HG02642 (cell line): ENCODE data around the gene ABHD1.
"Not testable (repeated sequence)": the region's sequence is repeated elsewhere in the genome, so short reads cannot be mapped to it uniquely, and the experiment has no call there.

Source experiments
- ATAC-seq: cut with Tn5 transposase; IDR thresholded peaks from one replicate; pipeline ENCODE4 v1.9.1; 2021; ENCODE audit warnings: mild to moderate bottlenecking; ENCODE audit not compliant: unreplicated experiment, poor library complexity

Gene ABHD1

GRCh38 chr2:27123302-27124150, at the start of gene ABHD1:
Gene ABHD1 (plus strand): TSS chr2:27123815. CDS start chr2:27123949, 134 bp downstream.
- no peak for ATAC-seq

GRCh38 chr2:27074738-27075565, 48.7 kb upstream of the ABHD1 start:
- ATAC-seq, result no peak

DNA sequence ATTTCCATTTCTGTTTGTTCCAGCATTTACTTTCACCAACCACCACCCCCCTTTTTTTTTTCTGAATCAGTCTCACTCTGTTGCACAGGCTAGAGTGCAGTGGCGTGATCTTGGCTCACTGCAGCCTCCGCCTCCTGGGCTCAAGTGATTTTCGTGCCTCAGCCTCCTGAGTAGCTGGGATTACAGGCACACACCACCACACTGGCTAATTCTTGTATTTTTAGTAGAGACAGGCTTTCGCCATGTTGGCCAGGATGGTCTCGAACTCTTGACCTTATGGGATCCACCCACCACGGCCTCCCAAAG, 48.1 kb upstream of the ABHD1 start:
- not testable (repeated sequence) for ATAC-seq

- ATAC-seq, result no peak
These were observed 47.3 kb upstream of the ABHD1 start for GRCh38 chr2:27076323-27076722.

DNA sequence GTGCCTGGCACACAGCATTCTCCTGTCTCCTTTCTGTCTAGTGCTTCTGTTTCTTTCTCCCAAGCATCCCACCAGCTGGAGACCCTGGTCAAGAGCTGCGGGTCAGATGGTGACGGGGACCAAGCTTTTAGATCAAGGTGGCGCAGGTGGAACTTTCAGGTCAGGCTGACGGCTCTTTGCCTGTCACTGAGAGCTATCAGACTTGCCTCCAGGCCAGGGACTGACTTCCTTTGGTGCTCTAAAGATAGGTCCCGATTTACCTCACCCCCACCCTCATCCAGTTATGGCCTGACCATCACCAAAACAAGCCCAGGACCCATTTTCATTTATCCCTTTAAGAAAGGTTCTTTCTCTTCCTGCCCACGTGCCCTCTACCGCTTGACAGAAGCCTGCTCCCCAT, 46.4 kb upstream of the ABHD1 start:
- no peak for ATAC-seq

GRCh38 chr2:27078267-27079194, 45.1 kb upstream of the ABHD1 start, which contains the start of gene EMILIN1:
Gene EMILIN1 (plus strand): TSS chr2:27078615. CDS start chr2:27079066, 451 bp downstream.
- ATAC-seq, result no peak

- no peak for ATAC-seq
These were observed 44.1 kb upstream of the ABHD1 start for GRCh38 chr2:27079233-27080139.

DNA sequence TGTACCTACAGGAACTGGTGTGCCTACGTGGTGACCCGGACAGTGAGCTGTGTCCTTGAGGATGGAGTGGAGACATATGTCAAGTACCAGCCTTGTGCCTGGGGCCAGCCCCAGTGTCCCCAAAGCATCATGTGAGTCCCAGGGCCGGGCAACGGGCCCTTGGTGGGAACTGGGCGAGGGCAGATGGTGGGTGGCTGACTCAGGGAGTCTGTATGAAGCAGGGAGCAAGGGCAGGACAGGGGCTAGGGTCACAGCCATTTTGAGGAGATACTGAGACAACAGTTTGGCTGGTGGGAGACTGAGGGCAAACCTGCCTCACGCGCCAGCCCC, 43.5 kb upstream of the ABHD1 start:
- ATAC-seq, result no peak

DNA sequence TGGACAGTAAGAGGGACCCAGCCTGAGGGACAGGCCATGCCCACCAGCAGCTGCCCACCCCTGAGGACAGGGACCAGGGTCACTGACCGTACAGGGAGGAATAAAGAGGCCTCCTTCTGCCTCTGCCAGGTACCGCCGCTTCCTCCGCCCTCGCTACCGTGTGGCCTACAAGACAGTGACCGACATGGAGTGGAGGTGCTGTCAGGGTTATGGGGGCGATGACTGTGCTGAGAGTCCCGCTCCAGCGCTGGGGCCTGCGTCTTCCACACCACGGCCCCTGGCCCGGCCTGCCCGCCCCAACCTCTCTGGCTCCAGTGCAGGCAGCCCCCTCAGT, 43.0 kb upstream of the ABHD1 start:
- no peak for ATAC-seq

- no peak for ATAC-seq
These were observed 41.4 kb upstream of the ABHD1 start for GRCh38 chr2:27081984-27082772.

- ATAC-seq, result no peak
These were observed 40.7 kb upstream of the ABHD1 start for GRCh38 chr2:27082773-27083409.

DNA sequence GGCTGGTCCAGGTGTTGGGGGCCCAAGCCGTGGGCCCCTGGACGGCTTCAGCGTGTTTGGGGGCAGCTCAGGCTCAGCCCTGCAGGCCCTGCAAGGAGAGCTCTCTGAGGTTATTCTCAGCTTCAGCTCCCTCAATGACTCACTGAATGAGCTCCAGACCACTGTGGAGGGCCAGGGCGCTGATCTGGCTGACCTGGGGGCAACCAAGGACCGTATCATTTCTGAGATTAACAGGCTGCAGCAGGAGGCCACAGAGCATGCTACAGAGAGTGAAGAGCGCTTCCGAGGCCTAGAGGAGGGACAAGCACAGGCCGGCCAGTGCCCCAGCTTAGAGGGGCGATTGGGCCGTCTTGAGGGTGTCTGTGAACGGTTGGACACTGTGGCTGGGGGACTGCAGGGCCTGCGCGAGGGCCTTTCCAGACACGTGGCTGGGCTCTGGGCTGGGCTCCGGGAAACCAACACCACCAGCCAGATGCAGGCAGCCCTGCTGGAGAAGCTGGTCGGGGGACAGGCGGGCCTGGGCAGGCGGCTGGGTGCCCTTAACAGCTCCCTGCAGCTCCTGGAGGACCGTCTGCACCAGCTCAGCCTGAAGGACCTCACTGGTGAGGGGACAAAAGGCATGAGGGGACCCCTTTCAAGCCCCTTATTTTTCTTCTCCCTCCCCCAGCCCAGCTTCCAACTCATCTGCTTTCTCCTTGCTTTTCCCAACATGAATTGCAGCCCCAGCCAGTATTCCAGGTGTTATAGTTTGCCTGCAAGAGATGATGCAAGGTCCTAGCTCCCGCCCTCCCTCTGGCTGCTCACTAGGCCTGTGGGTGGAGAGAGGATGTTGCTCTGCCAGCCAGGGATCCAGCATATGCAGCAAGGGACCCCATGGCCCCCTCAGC, 40.0 kb upstream of the ABHD1 start:
- no peak for ATAC-seq

- ATAC-seq, result no peak
These were observed 39.1 kb upstream of the ABHD1 start for GRCh38 chr2:27084297-27085061.

DNA sequence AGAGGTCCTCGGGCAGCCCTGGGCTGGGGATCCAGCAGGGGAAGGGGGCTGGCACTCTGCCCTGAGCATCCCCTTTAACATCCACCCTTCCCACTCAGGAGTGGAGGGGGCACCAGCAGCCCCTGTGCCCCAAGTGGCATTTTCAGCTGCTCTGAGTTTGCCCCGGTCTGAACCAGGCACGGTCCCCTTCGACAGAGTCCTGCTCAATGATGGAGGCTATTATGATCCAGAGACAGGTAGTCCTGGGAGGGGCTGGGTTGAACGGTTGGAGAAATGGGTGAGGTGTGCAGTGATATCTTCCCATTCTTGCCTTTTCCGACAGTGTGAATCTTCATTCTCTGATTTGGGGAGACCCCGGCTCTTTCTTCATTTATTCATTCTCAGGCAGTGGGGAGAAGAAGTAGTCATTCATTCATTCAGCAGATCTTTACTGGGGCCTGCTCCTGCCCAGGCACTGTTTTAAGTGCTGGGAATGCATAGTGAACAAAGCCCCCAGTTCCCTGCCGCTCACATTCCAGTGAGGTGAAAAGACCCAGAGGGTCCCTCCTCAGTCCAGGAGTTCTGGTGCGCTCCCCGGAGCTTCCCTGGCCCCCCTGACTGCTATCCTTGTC, 38.4 kb upstream of the ABHD1 start:
- no peak for ATAC-seq

- ATAC-seq, result peak; percentile 2
These were observed 37.9 kb upstream of the ABHD1 start for GRCh38 chr2:27085673-27086089.

DNA sequence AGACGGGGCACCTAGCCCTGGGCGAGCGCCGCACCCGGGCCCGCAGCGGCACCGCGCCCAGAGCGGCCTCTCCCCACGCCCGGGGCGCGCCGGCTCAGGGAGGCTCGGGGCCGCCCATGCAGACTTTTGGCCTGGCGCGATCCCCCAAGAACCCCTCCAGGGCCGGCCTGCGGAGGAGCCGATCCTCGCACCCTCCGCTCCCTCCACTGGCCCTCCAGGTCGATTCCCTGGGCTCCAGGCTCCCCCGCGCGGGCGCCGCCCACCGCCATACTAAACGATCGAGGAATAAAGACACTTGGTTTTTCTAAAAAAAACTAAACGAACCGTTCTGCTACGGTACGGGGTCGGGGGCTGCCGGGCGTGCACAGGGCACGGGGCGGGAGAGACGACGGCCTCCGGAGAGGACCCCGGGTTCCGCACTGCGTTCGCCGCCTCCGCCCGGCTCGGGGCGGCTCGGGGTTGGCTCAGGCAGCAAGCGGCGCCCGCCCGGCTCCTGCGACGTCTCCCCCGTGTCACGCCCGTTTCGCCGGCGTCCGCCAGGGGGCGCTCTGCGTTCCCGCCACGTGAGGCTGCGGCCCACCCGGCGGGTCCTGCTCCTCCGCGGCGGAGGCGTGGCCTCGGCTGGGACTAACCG, 37.4 kb upstream of the ABHD1 start:
- peak; percentile 84 for ATAC-seq
